H9 (cell line): Measurements from ENCODE around the gene ELAVL1. TPM values are rescaled to one million over a fixed set of nuclear protein-coding genes. Genes with fewer than 3 reads are reported as not detected.

ENCODE experiments used
- DNase-seq: peaks from one replicate; pipeline ENCODE4 v3.0.0-alpha.2; 2017
- H2AFZ ChIP-seq: one replicate; pipeline ENCODE4 v1.6.1; 2013; ENCODE audit warnings: mild to moderate bottlenecking, low read length, control low read depth, moderate library complexity
- H2AK5ac ChIP-seq: 2 replicates; pipeline ENCODE4 v1.6.1; 2013; ENCODE audit warnings: low read length, control low read depth, mixed read lengths; ENCODE audit not compliant: insufficient read length
- H2BK120ac ChIP-seq: one replicate; pipeline ENCODE4 v1.6.1; 2013; ENCODE audit warnings: low read depth, mild to moderate bottlenecking, low read length, control low read depth, inconsistent platforms; ENCODE audit not compliant: poor library complexity, severe bottlenecking
- H2BK12ac ChIP-seq: 2 replicates; pipeline ENCODE4 v1.6.1; 2013; ENCODE audit warnings: low read length, control low read depth, mixed read lengths, low read depth; ENCODE audit not compliant: insufficient read length
- H2BK15ac ChIP-seq: 2 replicates; pipeline ENCODE4 v1.6.1; 2013; ENCODE audit warnings: low read depth, low read length, control low read depth
- H2BK20ac ChIP-seq: one replicate; pipeline ENCODE4 v1.6.1; 2013; ENCODE audit warnings: low read depth, mild to moderate bottlenecking, low read length, control low read depth, inconsistent platforms; ENCODE audit not compliant: poor library complexity, severe bottlenecking
- H2BK5ac ChIP-seq: 2 replicates; pipeline ENCODE4 v1.6.1; 2013; ENCODE audit warnings: low read length, control low read depth, mixed read lengths; ENCODE audit not compliant: insufficient read length
- H3K14ac ChIP-seq: 2 replicates; pipeline ENCODE4 v1.6.1; 2013; ENCODE audit warnings: low read length, control low read depth; ENCODE audit not compliant: insufficient read depth
- H3K18ac ChIP-seq: 2 replicates; pipeline ENCODE4 v1.6.1; 2013; ENCODE audit warnings: low read depth, mild to moderate bottlenecking, mixed read lengths, low read length, control low read depth; ENCODE audit not compliant: insufficient read length
- H3K23ac ChIP-seq: 2 replicates; pipeline ENCODE4 v1.6.1; 2013; ENCODE audit warnings: low read length, control low read depth, mixed read lengths, low read depth; ENCODE audit not compliant: insufficient read length
- H3K23me2 ChIP-seq: 2 replicates; pipeline ENCODE4 v1.6.1; 2013; ENCODE audit warnings: low read depth, mild to moderate bottlenecking, mixed read lengths, low read length, control low read depth; ENCODE audit not compliant: insufficient read length, poor library complexity, severe bottlenecking
- H3K27ac ChIP-seq: 2 replicates; pipeline ENCODE4 v1.5.1; 2013; ENCODE audit warnings: low read length, control low read depth, mixed read lengths, low read depth; ENCODE audit not compliant: insufficient read length
- H3K27me3 ChIP-seq: 2 replicates; pipeline ENCODE4 v1.6.1; 2013; ENCODE audit warnings: low read length, control low read depth, inconsistent platforms; ENCODE audit not compliant: insufficient read depth
- H3K4ac ChIP-seq: 2 replicates; pipeline ENCODE4 v1.6.1; 2013; ENCODE audit warnings: low read depth, mild to moderate bottlenecking, control low read depth, inconsistent platforms, low read length, moderate library complexity
- H3K4me1 ChIP-seq: 2 replicates; pipeline ENCODE4 v1.6.1; 2013; ENCODE audit warnings: low read length, control low read depth, inconsistent platforms; ENCODE audit not compliant: insufficient read depth
- H3K4me2 ChIP-seq: 2 replicates; pipeline ENCODE4 v1.6.1; 2013; ENCODE audit warnings: low read length, control low read depth, mixed read lengths; ENCODE audit not compliant: insufficient read length, insufficient read depth
- H3K56ac ChIP-seq: 2 replicates; pipeline ENCODE4 v1.6.1; 2013; ENCODE audit warnings: low read depth, mild to moderate bottlenecking, mixed read lengths, low read length, control low read depth; ENCODE audit not compliant: insufficient read length
- H3K79me1 ChIP-seq: 2 replicates; pipeline ENCODE4 v1.6.1; 2013; ENCODE audit warnings: low read depth, mild to moderate bottlenecking, moderate library complexity, low read length, control low read depth, inconsistent platforms; ENCODE audit not compliant: insufficient read depth, poor library complexity, severe bottlenecking
- H3K79me2 ChIP-seq: 2 replicates; pipeline ENCODE4 v1.6.1; 2013; ENCODE audit warnings: low read length, control low read depth, inconsistent platforms; ENCODE audit not compliant: insufficient read depth
- H3K9ac ChIP-seq: 2 replicates; pipeline ENCODE4 v1.6.1; 2013; ENCODE audit warnings: low read length, control low read depth, mixed read lengths; ENCODE audit not compliant: insufficient read length; ENCODE audit errors: extremely low read depth
- H3K9me3 ChIP-seq: one replicate; pipeline ENCODE4 v1.6.1; 2013; ENCODE audit warnings: low read depth, low read length, inconsistent platforms; ENCODE audit not compliant: control insufficient read depth
- H3T11ph ChIP-seq: one replicate; pipeline ENCODE4 v1.6.1; 2013; ENCODE audit warnings: mild to moderate bottlenecking, low read length, control low read depth, inconsistent platforms
- H4K20me1 ChIP-seq: one replicate; pipeline ENCODE4 v1.6.1; 2013; ENCODE audit not compliant: control insufficient read depth, insufficient read length, insufficient read depth
- H4K5ac ChIP-seq: 2 replicates; pipeline ENCODE4 v1.6.1; 2013; ENCODE audit warnings: low read depth, mild to moderate bottlenecking, mixed read lengths, low read length, control low read depth; ENCODE audit not compliant: insufficient read length
- H4K8ac ChIP-seq: replicated peaks from 2 replicates; pipeline ENCODE4 v1.6.1; 2013; ENCODE audit warnings: low read length, control low read depth, mixed read lengths, low read depth; ENCODE audit not compliant: insufficient read length
- H4K91ac ChIP-seq: 2 replicates; pipeline ENCODE4 v1.6.1; 2013; ENCODE audit warnings: low read depth, mild to moderate bottlenecking, moderate library complexity, mixed read lengths, low read length, control low read depth; ENCODE audit not compliant: insufficient read length
- H3K27ac Mint-ChIP-seq, 3 experiments: 2 replicates in 2 of 3; 3 replicates in 1 of 3; pipeline ENCODE4 v1.8.0; 2020 to 2021; ENCODE audit warnings: mixed read lengths in 3 of 3, mild to moderate bottlenecking in 1 of 3, moderate library complexity in 1 of 3
- H3K27me3 Mint-ChIP-seq: 2 replicates; pipeline ENCODE4 v1.8.0; 2021; ENCODE audit warnings: low read depth, mild to moderate bottlenecking, moderate library complexity, mixed read lengths
- H3K36me3 Mint-ChIP-seq, 3 experiments: 2 replicates in 2 of 3; 3 replicates in 1 of 3; pipeline ENCODE4 v1.8.0; 2020 to 2021; ENCODE audit warnings: low read depth in 3 of 3, mixed read lengths in 3 of 3; ENCODE audit not compliant: insufficient read depth in 1 of 3
- H3K4me1 Mint-ChIP-seq, 2 experiments: 2 replicates each; pipeline ENCODE4 v1.8.0; 2020; ENCODE audit warnings: mixed read lengths in 2 of 2
- H3K4me3 Mint-ChIP-seq, 2 experiments: 2 replicates in 1 of 2; 3 replicates in 1 of 2; pipeline ENCODE4 v1.8.0; 2020 to 2021; ENCODE audit warnings: mild to moderate bottlenecking in 2 of 2, mixed read lengths in 2 of 2, moderate library complexity in 1 of 2
- H3K9me3 Mint-ChIP-seq, 2 experiments: 2 replicates in 1 of 2; 3 replicates in 1 of 2; pipeline ENCODE4 v1.8.0; 2020; ENCODE audit warnings: mild to moderate bottlenecking in 2 of 2, mixed read lengths in 2 of 2, moderate library complexity in 1 of 2
- WGBS: extraction: QIAGEN DNeasy Blood & Tissue Kit; methylation state at CpG from one replicate; pipeline ENCODE4 v1.1.7; 2013; ENCODE audit warnings: missing lambda C conversion rate, low lambda C conversion rate, mixed read lengths; ENCODE audit not compliant: insufficient read length; ENCODE audit errors: extremely low coverage; 5-methylcytosine and 5-hydroxymethylcytosine counted together
- total RNA-seq: library from RNA; stranded (reverse); gene quantifications from 2 replicates; pipeline ENCODE4 v1.2.1, GENCODE V29; 2021
- TF ChIP-seq, protein P1 (sequence below): fragments of 200-600 bp; sonication (generic); conservative IDR thresholded peaks from 3 replicates; pipeline ENCODE4 v1.8.0; 2021; ENCODE audit warnings: antibody characterized with exemption, mild to moderate bottlenecking

Gene ELAVL1
- total RNA-seq, 1 experiment from 2014 or later: 149 TPM

DNA sequence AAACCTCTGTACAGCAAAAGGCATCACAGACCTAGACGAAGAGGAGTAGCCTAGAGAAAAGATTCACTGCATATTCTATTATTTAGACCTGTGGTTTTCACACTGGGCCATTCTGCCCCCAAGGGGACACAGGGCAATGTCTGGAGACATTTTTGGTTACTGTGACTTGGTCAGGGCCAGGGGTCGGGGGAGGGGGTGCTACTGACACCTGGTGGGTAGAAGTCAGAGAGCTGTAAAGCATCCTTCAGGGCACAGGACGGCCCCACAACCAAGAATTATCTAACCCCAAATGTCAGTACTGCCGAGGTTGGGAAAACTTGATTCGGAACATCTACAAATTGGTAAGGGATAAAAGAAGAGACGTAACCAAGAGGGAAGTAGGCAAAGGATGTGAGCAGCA lies 11.3 kb downstream of the ELAVL1 start:
- Histone ChIP-seq H3K79me1 (peaks cover 3% of the 10 kb centered on the region), H2AFZ (no peak overlapping the region), H3K18ac (no peak overlapping the region), H2BK12ac (no peak overlapping the region), H2BK120ac (no peak overlapping the region), H3T11ph (no peak overlapping the region), H3K27me3 (no peaks in the 10 kb centered on the region), H2BK20ac (no peak overlapping the region), H3K27ac (no peak overlapping the region), H2AK5ac (no peak overlapping the region), H4K20me1 (peaks cover 4% of the 10 kb centered on the region), H2BK5ac (no peak overlapping the region), H4K5ac (no peak overlapping the region), H3K9me3 (no peaks in the 10 kb centered on the region), H3K79me2 (peaks cover 55% of the 10 kb centered on the region), H2BK15ac (no peak overlapping the region), H4K91ac (no peak overlapping the region), H4K8ac (no peak overlapping the region), H3K9ac (no peak overlapping the region), H3K23me2 (no peaks in the 10 kb centered on the region), H3K4me2 (no peak overlapping the region), H3K14ac (no peak overlapping the region), H3K23ac (no peak overlapping the region), H3K4ac (no peak overlapping the region), H3K56ac (no peak overlapping the region), H3K4me1 (peaks cover 2% of the 10 kb centered on the region; the same call in 1 of the 2 replicates)
- H3K4me3 Mint-ChIP-seq: no peak overlapping the region
- H3K4me1 Mint-ChIP-seq: peaks cover 36 to 39% of the 10 kb centered on the region in 2 experiments
- H3K36me3 Mint-ChIP-seq: peaks cover 17 to 49% (median 40%) of the 10 kb centered on the region in 3 experiments; a peak in 6 of 7 replicates
- H3K27me3 Mint-ChIP-seq: no peaks in the 10 kb centered on the region
- H3K9me3 Mint-ChIP-seq: no peaks in the 10 kb centered on the region
- TF ChIP-seq, protein P1, sequence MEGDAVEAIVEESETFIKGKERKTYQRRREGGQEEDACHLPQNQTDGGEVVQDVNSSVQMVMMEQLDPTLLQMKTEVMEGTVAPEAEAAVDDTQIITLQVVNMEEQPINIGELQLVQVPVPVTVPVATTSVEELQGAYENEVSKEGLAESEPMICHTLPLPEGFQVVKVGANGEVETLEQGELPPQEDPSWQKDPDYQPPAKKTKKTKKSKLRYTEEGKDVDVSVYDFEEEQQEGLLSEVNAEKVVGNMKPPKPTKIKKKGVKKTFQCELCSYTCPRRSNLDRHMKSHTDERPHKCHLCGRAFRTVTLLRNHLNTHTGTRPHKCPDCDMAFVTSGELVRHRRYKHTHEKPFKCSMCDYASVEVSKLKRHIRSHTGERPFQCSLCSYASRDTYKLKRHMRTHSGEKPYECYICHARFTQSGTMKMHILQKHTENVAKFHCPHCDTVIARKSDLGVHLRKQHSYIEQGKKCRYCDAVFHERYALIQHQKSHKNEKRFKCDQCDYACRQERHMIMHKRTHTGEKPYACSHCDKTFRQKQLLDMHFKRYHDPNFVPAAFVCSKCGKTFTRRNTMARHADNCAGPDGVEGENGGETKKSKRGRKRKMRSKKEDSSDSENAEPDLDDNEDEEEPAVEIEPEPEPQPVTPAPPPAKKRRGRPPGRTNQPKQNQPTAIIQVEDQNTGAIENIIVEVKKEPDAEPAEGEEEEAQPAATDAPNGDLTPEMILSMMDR: peak; percentile 27; the same call in 1 of the 3 replicates
- WGBS: no CpG with 5 or more reads among the region's 6 CpGs
- H3K27ac Mint-ChIP-seq: peak overlapping the region; percentile 1 to 86 (median 35); a peak in 3 of 7 replicates
- peak; percentile 44 for DNase-seq
